GM21737 (cell line): Measurements from ENCODE around the gene WDR53.
"Not testable (repeated sequence)": the region's sequence is repeated elsewhere in the genome, so short reads cannot be mapped to it uniquely, and the experiment has no call there.

Experiments used
- ATAC-seq: cut with Tn5 transposase; IDR thresholded peaks from one replicate; pipeline ENCODE4 v1.9.1; 2021; ENCODE audit warnings: mild to moderate bottlenecking, moderate library complexity; ENCODE audit not compliant: unreplicated experiment

Gene WDR53

GRCh38 chr3:196518966-196519717, 49.2 kb downstream of the WDR53 start:
- ATAC-seq, result no peak

- no peak for ATAC-seq
These were observed 50.4 kb downstream of the WDR53 start for GRCh38 chr3:196517919-196518318.

- no peak for ATAC-seq
These were observed 51.1 kb downstream of the WDR53 start for GRCh38 chr3:196517162-196517800.

- no peak for ATAC-seq
These were observed 53.3 kb downstream of the WDR53 start, which contains the start of gene SMCO1 for GRCh38 chr3:196514913-196515621. Gene SMCO1, minus strand, starts transcription at chr3:196515346. Its CDS starts 137 bp downstream, at chr3:196515209.

- ATAC-seq, result no peak
These were observed 54.0 kb downstream of the WDR53 start for GRCh38 chr3:196514350-196514716.

GRCh38 chr3:196513697-196514349, 54.5 kb downstream of the WDR53 start:
- ATAC-seq, result no peak

GRCh38 chr3:196511646-196512425, 56.5 kb downstream of the WDR53 start:
- ATAC-seq, result not testable (repeated sequence)

- ATAC-seq, result not testable (repeated sequence)
These were observed 57.2 kb downstream of the WDR53 start for GRCh38 chr3:196511108-196511507.

- ATAC-seq, result no peak
These were observed 61.7 kb downstream of the WDR53 start for GRCh38 chr3:196506687-196507086.

GRCh38 chr3:196504556-196504955, 63.8 kb downstream of the WDR53 start:
- ATAC-seq, result no peak
